ENCODE data around the gene C2orf92. TPM values are rescaled to one million over a fixed set of nuclear protein-coding genes. Genes with fewer than 3 reads are reported as not detected.

C2orf92 gene
- total RNA-seq, 1 donor from 2014 or later = 3.3 TPM

- DNase-seq (ENCODE audit: extremely low read depth, low read depth, low spot score) = no peak
Observed at GRCh38 chr2:97712693-97713295, 43.3 kb downstream of the C2orf92 start.

GRCh38 chr2:97713296-97714083, 44.0 kb downstream of the C2orf92 start, which contains the start of gene ZAP70:
Gene ZAP70, plus strand, starts transcription at chr2:97713576. Its CDS starts 10,461 bp downstream, at chr2:97724037.
- no peak for DNase-seq (ENCODE audit: extremely low read depth, low read depth, low spot score)

- no peak for DNase-seq (ENCODE audit: extremely low read depth, low read depth, low spot score)
Observed at GRCh38 chr2:97714084-97714949, 44.8 kb downstream of the C2orf92 start.

GRCh38 chr2:97714950-97715652, 45.6 kb downstream of the C2orf92 start:
- no peak for DNase-seq (ENCODE audit: extremely low read depth, low read depth, low spot score)

GRCh38 chr2:97715951-97716694, 46.6 kb downstream of the C2orf92 start:
- no peak for DNase-seq (ENCODE audit: extremely low read depth, low read depth, low spot score)

- no peak for DNase-seq (ENCODE audit: extremely low read depth, low read depth, low spot score)
Observed at GRCh38 chr2:97716695-97717612, 47.4 kb downstream of the C2orf92 start.

- DNase-seq (ENCODE audit: extremely low read depth, low read depth, low spot score) = no peak
Observed at GRCh38 chr2:97717613-97717995, 48.1 kb downstream of the C2orf92 start.

GRCh38 chr2:97718051-97718882, 48.8 kb downstream of the C2orf92 start:
- no peak for DNase-seq (ENCODE audit: extremely low read depth, low read depth, low spot score)

- no peak for DNase-seq (ENCODE audit: extremely low read depth, low read depth, low spot score)
Observed at GRCh38 chr2:97718942-97719341, 49.4 kb downstream of the C2orf92 start.

GRCh38 chr2:97719362-97720155, 50.0 kb downstream of the C2orf92 start:
- DNase-seq (ENCODE audit: extremely low read depth, low read depth, low spot score) = no peak

- DNase-seq (ENCODE audit: extremely low read depth, low read depth, low spot score) = no peak
Observed at GRCh38 chr2:97720746-97721145, 51.2 kb downstream of the C2orf92 start.

GRCh38 chr2:97722227-97722626, 52.7 kb downstream of the C2orf92 start:
- DNase-seq (ENCODE audit: extremely low read depth, low read depth, low spot score) = no peak

GRCh38 chr2:97723156-97724072, 53.9 kb downstream of the C2orf92 start:
- no peak for DNase-seq (ENCODE audit: extremely low read depth, low read depth, low spot score)

- no peak for DNase-seq (ENCODE audit: extremely low read depth, low read depth, low spot score)
Observed at GRCh38 chr2:97724073-97724410, 54.5 kb downstream of the C2orf92 start.

- DNase-seq (ENCODE audit: extremely low read depth, low read depth, low spot score) = no peak
Observed at GRCh38 chr2:97724501-97724900, 55.0 kb downstream of the C2orf92 start.

GRCh38 chr2:97724946-97725688, 55.6 kb downstream of the C2orf92 start:
- no peak for DNase-seq (ENCODE audit: extremely low read depth, low read depth, low spot score)
